HepG2 (cell line): ENCODE results near the gene ALDH3B1. TPM values are rescaled to one million over a fixed set of nuclear protein-coding genes. Genes with fewer than 3 reads are reported as not detected.

Experiments
- ATAC-seq: fragments of 200-7000 bp; cut with Tn5 transposase; 3 replicates; pipeline ENCODE4 v1.9.1; 2020; ENCODE audit warnings: mild to moderate bottlenecking, moderate library complexity
- BruUV-seq: library from RNA; stranded (reverse); fragments of 400-500 nt; replicated peaks from 2 replicates; lab custom pipeline; 2021; lab: Mats Ljungman, UMichigan
- CTCF ChIA-PET: fragments of 300-600 bp; formaldehyde crosslinking; extraction: SDS; loops from one replicate; lab custom pipeline; 2021; ENCODE audit warnings: low total read pairs, inconsistent platforms, low intra/inter-chr PET ratio; lab: Yijun Ruan, JAX
- POLR2A ChIA-PET: fragments of 350-600 bp; sonication (Branson Sonifier 250); formaldehyde crosslinking; loops from one replicate; lab custom pipeline; 2020; ENCODE audit warnings: antibody characterized with exemption, inconsistent platforms; lab: Yijun Ruan, JAX
- DNase-seq: peaks from one replicate; pipeline ENCODE4 v3.0.0-alpha.2; 2015; ENCODE audit warnings: low spot score
- FAIRE-seq: peaks from 3 replicates; lab custom pipeline; 2011; peaks lifted over from hg19 to GRCh38; lab: Jason Lieb, UNC
- H2AFZ ChIP-seq: one replicate; pipeline ENCODE4 v1.6.1; 2011; ENCODE audit warnings: low read length, inconsistent platforms
- H3K27ac ChIP-seq: fragments of 300-600 bp; 3 replicates; pipeline ENCODE4 v1.8.0; 2011; ENCODE audit warnings: mixed run types, mild to moderate bottlenecking, mixed read lengths, low read length, inconsistent platforms; ENCODE audit not compliant: insufficient read depth; ENCODE audit errors: extremely low read length
- H3K27me3 ChIP-seq, 2 experiments: fragments of 200-600 bp in 1 of 2; 2 replicates in 1 of 2; 3 replicates in 1 of 2; pipeline versions ENCODE4 v1.6.0 to v1.8.0; 2011; ENCODE audit warnings: low read length in 2 of 2, mild to moderate bottlenecking in 2 of 2, moderate library complexity in 2 of 2, inconsistent platforms in 1 of 2; ENCODE audit not compliant: insufficient read depth in 2 of 2, control insufficient read depth in 1 of 2
- H3K36me3 ChIP-seq, 2 experiments: fragments of 200-600 bp in 1 of 2; replicated peaks in 1 of 2; 2 replicates in 1 of 2; 3 replicates in 1 of 2; pipeline versions ENCODE4 v1.5.1 to v1.8.0; 2011; ENCODE audit warnings: low read length in 2 of 2, inconsistent platforms in 1 of 2; ENCODE audit not compliant: insufficient read depth in 2 of 2, control insufficient read depth in 1 of 2
- H3K4me1 ChIP-seq: 2 replicates; pipeline ENCODE4 v1.5.1; 2012; ENCODE audit warnings: low read length, inconsistent platforms; ENCODE audit not compliant: insufficient read depth
- H3K4me2 ChIP-seq: 2 replicates; pipeline ENCODE4 v1.6.0; 2011; ENCODE audit warnings: low read depth, low read length, inconsistent platforms
- H3K4me3 ChIP-seq, 3 experiments: fragments of 200-600 bp in 1 of 3; sonication (generic), shearing (Covaris generic) in 1 of 3; replicated peaks in 1 of 3; 2 replicates each; pipeline ENCODE4 v1.5.1; 2011 to 2016; ENCODE audit warnings: low read length in 3 of 3, inconsistent platforms in 2 of 3, low read depth in 2 of 3, mild to moderate bottlenecking in 2 of 3, control low read depth in 1 of 3, mixed read lengths in 1 of 3; ENCODE audit not compliant: insufficient read depth in 1 of 3
- H3K79me2 ChIP-seq: one replicate; pipeline ENCODE4 v1.6.1; 2011; ENCODE audit warnings: low read length, inconsistent platforms; ENCODE audit not compliant: insufficient read depth
- H3K9ac ChIP-seq: 2 replicates; pipeline ENCODE4 v1.6.0; 2011; ENCODE audit warnings: mild to moderate bottlenecking, low read depth, low read length, inconsistent platforms; ENCODE audit not compliant: insufficient read depth
- H3K9me3 ChIP-seq: 2 replicates; pipeline ENCODE4 v1.5.1; 2012; ENCODE audit warnings: mild to moderate bottlenecking, low read length
- H4K20me1 ChIP-seq: 2 replicates; pipeline ENCODE4 v1.6.0; 2011; ENCODE audit warnings: inconsistent platforms, mild to moderate bottlenecking, low read length, moderate library complexity; ENCODE audit not compliant: insufficient read depth
- KAT2B ChIP-seq: fragments of 150-350 bp; IDR thresholded peaks from 2 replicates; pipeline ENCODE4 v1.6.1; 2014; ENCODE audit warnings: low read depth, low read length, borderline replicate concordance
- NR2C2 ChIP-seq: sonication (generic); formaldehyde crosslinking; IDR thresholded peaks from 2 replicates; pipeline ENCODE4 v1.4.0; 2020; ENCODE audit warnings: missing genetic modification reagents, mild to moderate bottlenecking, moderate library complexity, borderline replicate concordance
- RBFOX2 ChIP-seq: fragments of 200-400 bp; formaldehyde crosslinking; IDR thresholded peaks from 2 replicates; pipeline ENCODE4 v1.6.1; 2017; ENCODE audit warnings: low read depth, mild to moderate bottlenecking, low read length
- ZFP36 ChIP-seq: fragments of 150-350 bp; IDR thresholded peaks from 2 replicates; pipeline ENCODE4 v1.6.1; 2018; ENCODE audit warnings: borderline replicate concordance, low read length, low read depth; ENCODE audit not compliant: partially characterized antibody
- ZMYM3 ChIP-seq: sonication (generic); formaldehyde crosslinking; IDR thresholded peaks from 2 replicates; pipeline ENCODE4 v1.5.1; 2020; ENCODE audit warnings: mild to moderate bottlenecking, missing genetic modification reagents
- WGBS: methylation state at CpG from one replicate; pipeline ENCODE4 v1.1.6; 2017; ENCODE audit warnings: low lambda C conversion rate; 5-methylcytosine and 5-hydroxymethylcytosine counted together
- in situ Hi-C: cut with HindIII; loops from 2 replicates; pipeline ENCODE4 v1.10.0; 2017; ENCODE audit warnings: low pct_unique_long_range_greater_than_20kb; ENCODE audit not compliant: extremely low pct_ligation_motif_present
- intact Hi-C: fragments of 100-400 bp; cut with micrococcal nuclease; formaldehyde crosslinking; loops from one replicate; pipeline ENCODE4 v1.10.0; 2022; ENCODE audit not compliant: unreplicated experiment
- polyA plus RNA-seq, 8 experiments: library from polyadenylated mRNA; depleted of rRNA in 3 of 8; stranded (reverse) in 7 of 8; unstranded in 1 of 8; fragments of >200 nt; fragmentation: Illumina TruSeq in 4 of 8; extraction: Trizol in 4 of 8; gene quantifications; 2 replicates each; pipeline versions ENCODE4 v1.2.1 to v1.2.3, GENCODE V29; 2011 to 2016; ENCODE audit warnings: low read depth in 4 of 8, missing spikeins in 1 of 8, mixed read lengths in 1 of 8; ENCODE audit not compliant: insufficient read depth in 1 of 8
- total RNA-seq, 5 experiments: library from RNA; depleted of rRNA; stranded (reverse); fragments of >200 nt; fragmentation: Illumina TruSeq; extraction: Trizol; gene quantifications; 2 replicates each; pipeline ENCODE4 v1.2.3, GENCODE V29; 2016; ENCODE audit warnings: low read depth in 1 of 5

The ALDH3B1 gene
- total and polyA plus RNA-seq, 2 of the 13 experiments (the other 11 are each of a cell fraction or from before 2014, with no cell fraction given), result 4.0 to 6.7 TPM

DNA sequence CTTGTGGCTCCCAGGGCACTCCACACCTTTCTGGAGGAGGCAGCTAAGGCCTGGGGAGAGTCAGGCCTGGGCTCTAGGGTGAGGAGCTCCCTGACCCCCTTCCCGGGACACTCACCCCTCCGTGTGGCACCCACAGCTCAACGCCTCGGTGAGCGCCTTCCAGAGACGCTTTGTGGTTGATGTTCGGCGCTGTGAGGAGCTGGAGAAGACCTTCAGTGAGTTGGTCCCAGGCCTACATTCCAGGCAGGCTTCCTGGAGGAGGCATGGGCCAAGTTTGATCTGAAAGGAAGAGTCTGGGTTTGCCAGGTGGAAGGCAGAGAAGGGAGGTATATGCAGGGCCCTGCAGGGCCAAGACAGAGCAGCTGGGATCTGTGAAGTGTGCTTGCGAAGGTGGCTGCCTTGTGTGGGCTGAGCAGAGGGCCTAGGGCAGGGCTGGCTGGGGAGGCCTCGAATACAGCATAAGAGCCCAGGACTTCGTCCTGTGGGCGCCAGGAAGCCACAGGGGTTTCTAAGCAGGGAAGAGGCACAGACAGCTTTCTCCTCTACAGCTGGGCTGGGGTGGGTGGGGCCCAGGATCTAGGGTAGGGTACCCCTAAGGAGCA lies 31.6 kb downstream of the ALDH3B1 start:
- H3K4me1 ChIP-seq, result peaks cover 27% of the 10 kb centered on the region
- no peak overlapping the region for H3K27ac ChIP-seq
- peak overlapping the region; percentile 92; the same call in 1 of the 2 replicates for H3K9ac ChIP-seq
- no peaks in the 10 kb centered on the region for H3K27me3 ChIP-seq
- no peak overlapping the region for H3K4me3 ChIP-seq
- in situ Hi-C loops (no loop called here), intact Hi-C loops (no loop called here)
- no peak for TF ChIP-seq KAT2B
- peak; percentile 63; the same call in 1 of the 2 replicates for TF ChIP-seq ZMYM3
- TF ChIP-seq ZFP36, result peak; percentile 54
- WGBS, result 98% methylated on average over 12 of the region's 12 CpGs
- DNase-seq (no peak), FAIRE-seq (no peak), ATAC-seq (no peak)
- peaks cover 2 to 16% of the 10 kb centered on the region in 2 experiments; a peak in 4 of 5 replicates for H3K36me3 ChIP-seq
- CTCF ChIA-PET, result no interaction called here
- POLR2A ChIA-PET, result interaction anchor here (0.9 to 2.3 kb wide), 2 partner anchors 10 to 18 kb away, joined by 3 to 6 read pairs; no protein-coding TSS in a partner anchor
- no TSS peak for BruUV-seq
- peak overlapping the region; percentile 99; the same call in 1 of the 2 replicates for H3K4me2 ChIP-seq
- peaks cover 17% of the 10 kb centered on the region for H3K79me2 ChIP-seq
- no peaks in the 10 kb centered on the region for H4K20me1 ChIP-seq
- no peaks in the 10 kb centered on the region for H3K9me3 ChIP-seq
- H2AFZ ChIP-seq, result no peak overlapping the region

DNA sequence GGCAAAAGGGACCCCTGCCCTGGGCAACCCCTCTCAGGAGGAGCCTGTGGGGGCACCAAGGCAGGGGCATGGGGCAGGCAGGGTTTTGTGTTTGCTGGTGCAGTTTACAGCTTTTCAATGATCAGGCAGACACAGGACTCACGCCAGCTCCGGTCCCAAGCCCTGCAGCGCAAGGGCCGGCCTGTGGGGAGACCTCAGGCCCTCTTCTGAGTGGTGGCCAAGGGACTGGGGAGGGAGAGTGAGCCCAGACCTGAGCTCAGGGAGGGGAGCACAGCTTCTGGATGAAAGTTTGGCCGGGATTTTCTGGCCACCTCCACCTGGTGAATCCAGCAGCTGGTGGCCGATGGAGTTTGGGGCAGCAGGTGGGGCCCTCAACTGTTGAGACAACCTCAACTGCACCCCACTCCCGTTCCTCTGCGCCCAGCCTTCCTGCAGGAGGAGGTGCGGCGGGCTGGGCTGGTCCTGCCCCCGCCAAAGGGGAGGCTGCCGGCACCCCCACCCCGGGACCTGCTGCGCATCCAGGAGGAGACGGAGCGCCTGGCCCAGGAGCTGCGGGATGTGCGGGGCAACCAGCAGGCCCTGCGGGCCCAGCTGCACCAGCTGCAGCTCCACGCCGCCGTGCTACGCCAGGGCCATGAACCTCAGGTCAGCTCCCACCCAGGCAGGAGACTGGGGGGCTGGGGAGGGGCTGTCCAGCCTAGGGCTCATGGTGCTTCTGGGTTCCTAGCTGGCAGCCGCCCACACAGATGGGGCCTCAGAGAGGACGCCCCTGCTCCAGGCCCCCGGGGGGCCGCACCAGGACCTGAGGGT lies 32.3 kb downstream of the ALDH3B1 start:
- Histone ChIP-seq H3K27me3 (no peaks in the 10 kb centered on the region), H3K4me2 (no peak overlapping the region), H3K79me2 (peaks cover 17% of the 10 kb centered on the region), H3K4me1 (peaks cover 20% of the 10 kb centered on the region), H3K4me3 (no peak overlapping the region), H3K9ac (no peak overlapping the region), H2AFZ (no peak overlapping the region), H4K20me1 (no peaks in the 10 kb centered on the region), H3K27ac (no peak overlapping the region), H3K36me3 (peaks cover 2 to 16% of the 10 kb centered on the region in 2 experiments; a peak in 4 of 5 replicates), H3K9me3 (no peaks in the 10 kb centered on the region)
- BruUV-seq, result no TSS peak
- in situ Hi-C loops, result no loop called here
- ATAC-seq, result no peak
- ChIA-PET CTCF (no interaction called here), POLR2A (interaction anchor here (1.7 to 2.3 kb wide), 2 partner anchors 10 to 18 kb away, joined by 6 read pairs; no protein-coding TSS in a partner anchor)
- intact Hi-C loops, result no loop called here
- DNase-seq, result no peak
- 100% methylated on average over 1 of the region's 27 CpGs for WGBS
- peak; percentile 23; the same call in 1 of the 2 replicates for TF ChIP-seq RBFOX2
- no peak for TF ChIP-seq NR2C2
- no peak for FAIRE-seq
